AG09309 (cell line): ENCODE measurements around the gene EHMT1.

ENCODE experiments used
- DNase-seq: peaks from one replicate; pipeline ENCODE4 v3.0.0-alpha.2; 2010; ENCODE audit warnings: low read depth
- H3K4me3 ChIP-seq: 2 replicates; pipeline ENCODE4 v1.5.1; 2011; ENCODE audit warnings: mild to moderate bottlenecking, low read depth, low read length, moderate library complexity; ENCODE audit not compliant: control insufficient read depth
- TF ChIP-seq, protein P1 (sequence below): IDR thresholded peaks from 2 replicates; pipeline ENCODE4 v1.5.1; 2011; ENCODE audit warnings: mild to moderate bottlenecking, low read depth, low read length, inconsistent platforms; ENCODE audit not compliant: insufficient read depth, control insufficient read depth; ENCODE audit errors: missing control alignments

Gene EHMT1

DNA sequence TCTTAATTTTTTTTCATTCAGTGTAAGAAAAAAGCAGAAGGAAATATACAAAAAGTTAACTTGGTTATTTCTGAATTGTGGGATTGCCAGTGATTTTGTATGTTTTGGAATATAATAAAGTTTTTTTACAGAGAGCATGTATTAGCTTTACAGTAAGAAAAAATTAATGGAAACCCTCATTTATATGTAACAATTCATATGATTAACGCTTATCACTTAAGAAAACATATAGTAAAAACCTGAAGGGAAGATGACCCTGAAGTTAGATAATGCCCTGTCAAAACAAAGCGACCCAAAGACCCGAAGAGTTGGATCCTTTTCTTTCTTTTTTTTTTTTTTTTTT lies 52.4 kb downstream of the EHMT1 start:
- H3K4me3 ChIP-seq: no peak overlapping the region
- DNase-seq: no peak
- TF ChIP-seq, protein P1, sequence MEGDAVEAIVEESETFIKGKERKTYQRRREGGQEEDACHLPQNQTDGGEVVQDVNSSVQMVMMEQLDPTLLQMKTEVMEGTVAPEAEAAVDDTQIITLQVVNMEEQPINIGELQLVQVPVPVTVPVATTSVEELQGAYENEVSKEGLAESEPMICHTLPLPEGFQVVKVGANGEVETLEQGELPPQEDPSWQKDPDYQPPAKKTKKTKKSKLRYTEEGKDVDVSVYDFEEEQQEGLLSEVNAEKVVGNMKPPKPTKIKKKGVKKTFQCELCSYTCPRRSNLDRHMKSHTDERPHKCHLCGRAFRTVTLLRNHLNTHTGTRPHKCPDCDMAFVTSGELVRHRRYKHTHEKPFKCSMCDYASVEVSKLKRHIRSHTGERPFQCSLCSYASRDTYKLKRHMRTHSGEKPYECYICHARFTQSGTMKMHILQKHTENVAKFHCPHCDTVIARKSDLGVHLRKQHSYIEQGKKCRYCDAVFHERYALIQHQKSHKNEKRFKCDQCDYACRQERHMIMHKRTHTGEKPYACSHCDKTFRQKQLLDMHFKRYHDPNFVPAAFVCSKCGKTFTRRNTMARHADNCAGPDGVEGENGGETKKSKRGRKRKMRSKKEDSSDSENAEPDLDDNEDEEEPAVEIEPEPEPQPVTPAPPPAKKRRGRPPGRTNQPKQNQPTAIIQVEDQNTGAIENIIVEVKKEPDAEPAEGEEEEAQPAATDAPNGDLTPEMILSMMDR: no peak

DNA sequence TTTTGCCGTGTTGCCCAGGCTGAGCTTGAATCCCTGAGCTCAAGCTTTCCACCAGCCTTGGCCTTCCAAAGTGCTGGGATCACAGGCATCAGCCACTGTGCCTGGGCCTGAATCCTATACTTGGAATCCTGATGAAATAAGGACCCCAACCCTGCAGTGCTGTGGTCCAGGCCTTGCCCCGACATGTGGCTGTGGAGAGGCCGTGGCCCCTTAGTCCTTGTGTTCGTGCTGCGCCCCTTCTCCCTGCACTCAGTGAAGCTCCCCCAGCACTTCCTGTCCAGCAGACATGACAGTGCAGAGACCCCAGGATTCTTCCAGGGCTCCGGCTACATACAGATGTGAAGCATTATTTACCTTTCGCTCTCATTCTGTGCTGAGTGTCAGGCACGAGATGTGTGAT lies 52.9 kb downstream of the EHMT1 start:
- no peak for DNase-seq
- H3K4me3 ChIP-seq: no peak overlapping the region
- TF ChIP-seq, protein P1: no peak

DNA sequence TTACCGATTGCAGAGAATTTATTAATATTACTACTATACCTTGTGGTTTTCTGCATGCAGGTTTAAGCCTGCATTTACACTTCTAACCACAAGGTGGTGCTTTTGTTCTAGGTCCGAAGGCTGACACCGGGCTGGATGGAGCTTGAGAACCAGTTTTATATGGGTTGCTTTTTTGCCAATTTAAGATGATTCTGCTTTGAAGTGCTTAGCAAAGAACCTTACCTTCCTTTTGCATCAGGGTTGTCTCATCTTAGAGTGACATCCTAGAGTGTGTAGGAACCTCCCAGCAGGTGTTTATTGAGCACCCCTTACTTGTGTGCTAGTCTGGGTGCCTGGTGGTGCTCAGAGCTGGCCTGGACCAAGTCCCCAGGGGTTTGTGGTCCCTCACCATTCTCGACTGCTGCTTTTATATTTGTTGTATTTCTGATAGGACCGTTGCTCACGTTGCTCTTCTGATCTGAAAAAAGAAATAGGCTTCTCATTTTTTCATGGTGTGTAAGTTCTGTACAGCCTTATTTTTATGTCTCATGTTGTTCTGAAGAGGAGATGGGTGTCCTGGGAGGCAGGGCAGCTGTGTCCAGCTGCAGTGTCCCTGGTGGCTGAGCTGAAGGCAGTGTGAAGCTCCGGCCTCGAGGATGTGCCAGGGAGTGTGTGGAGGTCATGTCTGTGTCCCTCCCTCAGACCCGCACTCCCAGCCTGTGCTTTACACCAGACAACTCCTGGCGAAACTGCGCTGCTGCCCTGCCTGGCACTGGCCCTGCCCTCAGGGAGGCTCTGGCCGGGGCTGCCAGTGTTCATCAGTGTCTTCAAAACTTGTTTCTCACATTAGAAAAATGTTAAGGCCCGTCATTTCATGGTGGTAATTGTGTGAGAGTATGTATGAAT lies 54.3 kb downstream of the EHMT1 start:
- TF ChIP-seq, protein P1: peak; percentile 81
- peak; percentile 41 for DNase-seq
- H3K4me3 ChIP-seq: no peak overlapping the region

DNA sequence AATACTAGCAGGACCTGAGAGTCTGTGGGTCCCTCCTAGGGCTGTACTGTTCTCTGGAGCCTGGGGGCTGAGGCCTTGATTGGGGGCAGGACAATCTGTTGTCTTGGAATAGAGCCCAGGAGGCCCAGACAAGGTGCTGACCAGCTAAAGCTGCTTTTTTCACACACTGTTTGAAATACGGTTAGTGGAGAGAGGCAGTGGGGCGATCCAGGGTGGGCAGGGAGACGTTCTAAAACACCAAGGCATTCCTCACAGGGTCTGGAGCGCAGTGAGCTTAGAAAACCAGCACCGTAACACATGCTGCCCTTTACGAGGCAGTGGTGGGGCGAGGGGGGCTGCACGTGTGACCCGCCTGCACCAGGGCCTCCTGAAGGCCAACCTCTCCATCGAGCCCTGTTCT lies 55.1 kb downstream of the EHMT1 start:
- TF ChIP-seq, protein P1: no peak
- no peak overlapping the region for H3K4me3 ChIP-seq
- DNase-seq: no peak

DNA sequence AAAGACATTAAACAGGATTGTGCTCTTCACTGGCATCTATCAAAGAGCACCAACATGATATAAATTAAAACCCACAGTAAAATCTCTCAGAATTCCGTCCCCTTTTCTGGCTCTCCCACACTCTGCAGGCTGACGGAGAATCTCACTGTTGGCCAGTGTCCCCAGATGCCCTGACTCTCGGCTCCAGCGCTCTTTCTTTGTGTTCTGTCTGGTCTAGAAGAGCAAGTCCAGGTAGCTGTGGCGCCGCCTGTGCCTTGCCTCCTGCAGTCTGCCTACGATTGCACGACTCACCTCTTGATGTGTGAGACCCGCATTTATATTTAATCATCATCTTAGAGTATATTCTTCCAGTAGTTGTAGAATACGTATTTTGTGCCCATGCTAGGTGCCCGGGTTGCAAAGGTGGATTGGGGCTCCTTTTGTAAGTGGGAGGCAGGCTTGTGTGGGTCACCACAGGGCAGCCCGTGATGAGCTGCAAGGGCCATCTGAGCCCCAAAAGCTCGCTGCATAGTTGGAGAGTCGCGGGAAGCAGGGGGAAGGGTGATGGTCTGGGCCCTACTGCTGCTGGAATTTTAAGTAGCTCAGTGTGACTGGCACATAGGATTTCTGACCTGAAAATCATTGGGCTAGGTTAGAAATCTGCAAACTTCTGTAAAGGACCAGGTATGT lies 55.6 kb downstream of the EHMT1 start:
- no peak for DNase-seq
- TF ChIP-seq, protein P1: no peak

DNA sequence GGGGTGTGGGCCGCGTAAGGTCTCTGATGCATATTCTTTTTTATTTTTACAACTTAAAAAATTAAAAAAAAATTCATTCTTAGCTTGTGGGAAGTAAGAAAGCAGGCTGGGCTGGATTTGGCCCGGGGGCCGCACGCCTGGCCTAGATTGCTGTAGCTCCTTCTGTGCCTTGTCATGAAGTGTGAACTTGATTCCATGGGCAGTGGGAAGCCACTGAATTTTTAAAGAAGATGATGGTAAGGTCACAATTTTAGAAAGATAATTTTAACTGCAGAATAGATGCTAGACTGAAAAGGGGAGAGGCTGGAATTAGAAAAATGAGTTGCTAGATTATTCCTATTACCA lies 56.1 kb downstream of the EHMT1 start:
- no peak for DNase-seq
- TF ChIP-seq, protein P1: no peak
- H3K4me3 ChIP-seq: no peak overlapping the region

More for the DNA sequence above, 55.6 kb downstream of the EHMT1 start:
- H3K4me3 ChIP-seq: no peak overlapping the region
